NB4 (cell line): Measurements from ENCODE around the gene BMP4.

ENCODE experiments used
- DNase-seq: peaks from one replicate; pipeline ENCODE4 v3.0.0; 2010; ENCODE audit warnings: low read depth
- H3K4me3 ChIP-seq: one replicate; pipeline ENCODE4 v1.5.1; 2011; ENCODE audit warnings: mild to moderate bottlenecking, low read depth, low read length, moderate library complexity
- CTCF ChIP-seq: IDR thresholded peaks from one replicate; pipeline ENCODE4 v1.5.1; 2012; ENCODE audit warnings: low read depth, low read length
- MAX ChIP-seq: IDR thresholded peaks from 2 replicates; pipeline ENCODE4 v1.6.1; 2011; ENCODE audit warnings: low read depth, low read length
- MYC ChIP-seq: IDR thresholded peaks from 2 replicates; pipeline ENCODE4 v1.6.1; 2011; ENCODE audit warnings: low read depth, low read length
- POLR2A ChIP-seq: IDR thresholded peaks from 2 replicates; pipeline ENCODE4 v1.6.1; 2011; ENCODE audit warnings: mild to moderate bottlenecking; ENCODE audit not compliant: insufficient read length; ENCODE audit errors: extremely low read depth

Gene BMP4

GRCh38 chr14:53962953-53963319, 6.3 kb upstream of the BMP4 start:
- DNase-seq: no peak
- no peak overlapping the region for H3K4me3 ChIP-seq
- TF ChIP-seq MAX (no peak), POLR2A (no peak), CTCF (no peak), MYC (no peak)

- TF ChIP-seq MAX: no peak
- no peak for TF ChIP-seq POLR2A
- TF ChIP-seq CTCF: no peak
- TF ChIP-seq MYC: no peak
- no peak for DNase-seq
- H3K4me3 ChIP-seq: no peak overlapping the region
These were observed 2.0 kb upstream of the BMP4 start for GRCh38 chr14:53958628-53959027.

- H3K4me3 ChIP-seq: no peak overlapping the region
- no peak for DNase-seq
- TF ChIP-seq POLR2A: no peak
- no peak for TF ChIP-seq MAX
- no peak for TF ChIP-seq CTCF
These were observed 1.1 kb upstream of the BMP4 start for GRCh38 chr14:53957739-53958138.

- TF ChIP-seq MAX (no peak), CTCF (no peak)
- H3K4me3 ChIP-seq: no peak overlapping the region
- DNase-seq: no peak
These were observed 776 bp downstream of the BMP4 start for GRCh38 chr14:53955671-53956426.

GRCh38 chr14:53955229-53955556, 1.4 kb downstream of the BMP4 start:
- no peak overlapping the region for H3K4me3 ChIP-seq
- TF ChIP-seq CTCF: no peak
- TF ChIP-seq MAX: no peak
- no peak for TF ChIP-seq POLR2A
- TF ChIP-seq MYC: no peak
- DNase-seq: no peak
